K562 (cell line): Measurements from ENCODE around the gene TMEM185B. TPM values are rescaled to one million over a fixed set of nuclear protein-coding genes. Genes with fewer than 3 reads are reported as not detected.

Experiments
- ATAC-seq: fragments of 200-7000 bp; cut with Tn5 transposase; 3 replicates; pipeline ENCODE4 v1.9.1; 2020; ENCODE audit warnings: moderate library complexity
- BruUV-seq: library from RNA; stranded (reverse); fragments of 400-500 nt; replicated peaks from 2 replicates; lab custom pipeline; 2021; lab: Mats Ljungman, UMichigan
- CTCF ChIA-PET: fragments of 300-600 bp; formaldehyde crosslinking; extraction: SDS; loops from one replicate; lab custom pipeline; 2021; ENCODE audit warnings: low intra/inter-chr PET ratio; lab: Yijun Ruan, JAX
- POLR2A ChIA-PET: fragments of 300-600, 350-650 bp; sonication (Branson Sonifier 250); formaldehyde crosslinking; extraction: SDS; loops from one replicate; lab custom pipeline; 2021; ENCODE audit warnings: antibody characterized with exemption, inconsistent platforms; lab: Yijun Ruan, JAX
- DNase-seq, 4 experiments: peaks; one replicate each; pipeline versions ENCODE4 v3.0.0 to v3.0.0-alpha.2; 2011 to 2018; ENCODE audit warnings: low spot score in 3 of 4, mixed read lengths in 3 of 4; ENCODE audit errors: extremely low read depth in 1 of 4
- FAIRE-seq: peaks from 2 replicates; lab custom pipeline; 2011; peaks lifted over from hg19 to GRCh38; lab: Jason Lieb, UNC
- H2AFZ ChIP-seq: 2 replicates; pipeline ENCODE4 v1.6.0; 2011; ENCODE audit warnings: low read depth, low read length, control low read depth, inconsistent platforms
- H3K27ac ChIP-seq: fragments of 200-600 bp; 3 replicates; pipeline ENCODE4 v1.8.0; 2011; ENCODE audit warnings: low read depth, mild to moderate bottlenecking, control low read depth, inconsistent platforms, low read length, moderate library complexity, mixed read lengths; ENCODE audit errors: extremely low read depth
- H3K27me3 ChIP-seq, 2 experiments: fragments of 300-600 bp in 1 of 2; 2 replicates in 1 of 2; 3 replicates in 1 of 2; pipeline versions ENCODE4 v1.6.0 to v1.8.0; 2011; ENCODE audit warnings: inconsistent platforms in 2 of 2, low read length in 2 of 2, mild to moderate bottlenecking in 1 of 2, mixed read lengths in 1 of 2, moderate library complexity in 1 of 2; ENCODE audit not compliant: control insufficient read depth in 2 of 2, insufficient read depth in 2 of 2
- H3K36me3 ChIP-seq: fragments of 300-600 bp; 3 replicates; pipeline ENCODE4 v1.8.0; 2011; ENCODE audit warnings: mild to moderate bottlenecking, low read length, inconsistent platforms; ENCODE audit not compliant: control insufficient read depth, insufficient read depth
- H3K4me1 ChIP-seq, 2 experiments: fragments of 200-600 bp in 1 of 2; replicated peaks in 1 of 2; 2 replicates in 1 of 2; 3 replicates in 1 of 2; pipeline versions ENCODE4 v1.5.1 to v1.8.0; 2011; ENCODE audit warnings: inconsistent platforms in 2 of 2, low read length in 2 of 2, mild to moderate bottlenecking in 1 of 2, mixed read lengths in 1 of 2, moderate library complexity in 1 of 2; ENCODE audit not compliant: control insufficient read depth in 2 of 2, insufficient read depth in 2 of 2
- H3K4me2 ChIP-seq: 2 replicates; pipeline ENCODE4 v1.6.1; 2011; ENCODE audit warnings: low read length, control low read depth, inconsistent platforms, mixed read lengths; ENCODE audit not compliant: insufficient read depth
- H3K4me3 ChIP-seq: fragments of 200-600 bp; sonication (generic), shearing (Covaris generic); 2 replicates; pipeline ENCODE4 v1.5.1; 2016; ENCODE audit warnings: control low read depth, inconsistent platforms
- H3K79me2 ChIP-seq: fragments of 200-600 bp; 3 replicates; pipeline ENCODE4 v1.8.0; 2011; ENCODE audit warnings: low read length, inconsistent platforms; ENCODE audit not compliant: control insufficient read depth, insufficient read depth
- H3K9ac ChIP-seq, 2 experiments: 2 replicates each; pipeline versions ENCODE4 v1.6.0 to v1.6.1; 2011; ENCODE audit warnings: low read depth in 2 of 2, low read length in 2 of 2, control low read depth in 1 of 2, inconsistent platforms in 1 of 2, mild to moderate bottlenecking in 1 of 2, mixed read lengths in 1 of 2; ENCODE audit not compliant: insufficient read depth in 1 of 2
- H3K9me1 ChIP-seq: one replicate; pipeline ENCODE4 v1.6.0; 2011; ENCODE audit warnings: inconsistent platforms, mild to moderate bottlenecking, low read length, moderate library complexity; ENCODE audit not compliant: control insufficient read depth, insufficient read depth
- H3K9me3 ChIP-seq: replicated peaks from 2 replicates; pipeline ENCODE4 v1.5.1; 2011; ENCODE audit warnings: low read depth, low read length, inconsistent platforms; ENCODE audit not compliant: control insufficient read depth, insufficient read depth
- H4K20me1 ChIP-seq: replicated peaks from 2 replicates; pipeline ENCODE4 v1.6.1; 2011; ENCODE audit warnings: low read length, inconsistent platforms, mixed read lengths; ENCODE audit not compliant: control insufficient read depth, insufficient read depth
- ARID4B ChIP-seq: sonication (generic); formaldehyde crosslinking; IDR thresholded peaks from 2 replicates; pipeline ENCODE4 v1.8.0; 2022; ENCODE audit warnings: mild to moderate bottlenecking, missing genetic modification reagents
- FOXJ2 ChIP-seq: fragments of 200-800 bp; sonication (Bioruptor generic); IDR thresholded peaks from 2 replicates; pipeline ENCODE4 v1.6.1; 2016; ENCODE audit warnings: missing genetic modification characterization, missing compliant biosample characterization
- HOXB6 ChIP-seq: fragments of 250-450 bp; sonication (Bioruptor Pico); IDR thresholded peaks from 2 replicates; pipeline ENCODE4 v1.5.1; 2022; ENCODE audit warnings: mild to moderate bottlenecking, borderline replicate concordance
- MLX ChIP-seq, 2 experiments: fragments of 450-650 bp in 1 of 2; sonication (generic) in 1 of 2; formaldehyde crosslinking; conservative IDR thresholded peaks; 2 replicates each; pipeline versions ENCODE4 v1.4.0 to v1.8.1; 2020 to 2022; ENCODE audit warnings: mild to moderate bottlenecking in 1 of 2, missing genetic modification reagents in 1 of 2
- ZNF551 ChIP-seq: fragments of 250-450 bp; sonication (Bioruptor Pico); IDR thresholded peaks from 2 replicates; pipeline ENCODE4 v1.5.0; 2021; ENCODE audit warnings: mild to moderate bottlenecking, moderate library complexity
- WGBS: fragments of 100-300 bp; shearing (Covaris generic); methylation state at CpG from one replicate; pipeline ENCODE4 v1.1.6; 2016; ENCODE audit warnings: low coverage, mixed read lengths; ENCODE audit not compliant: insufficient coverage; ENCODE audit errors: missing lambda C conversion rate; 5-methylcytosine and 5-hydroxymethylcytosine counted together
- in situ Hi-C: fragments of 300-500 bp; cut with MboI; formaldehyde crosslinking; loops from 4 replicates; pipeline ENCODE4 v1.15.0; 2018; ENCODE audit warnings: inconsistent platforms, mixed read lengths
- intact Hi-C: fragments of 100-400 bp; cut with micrococcal nuclease; formaldehyde crosslinking; loops from 2 replicates; pipeline ENCODE4 v1.14.2; 2022
- polyA plus RNA-seq, 8 experiments: library from polyadenylated mRNA; depleted of rRNA in 4 of 8; stranded (reverse) in 5 of 8; unstranded in 3 of 8; fragments of >200 nt; fragmentation: Nextera tagmentation in 2 of 8; fragmentation: Illumina TruSeq in 1 of 8; extraction: Ambion mirVana in 2 of 8; extraction: Trizol in 1 of 8; gene quantifications; 2 replicates each; pipeline versions ENCODE4 v1.2.1 to v1.2.3, GENCODE V29; 2011 to 2014; ENCODE audit warnings: inconsistent platforms in 1 of 8, missing spikeins in 1 of 8
- total RNA-seq, 7 experiments: library from RNA; depleted of rRNA in 6 of 7; stranded (reverse); fragments of >200 nt in 6 of 7; fragmentation: Illumina TruSeq in 2 of 7; extraction: Trizol in 2 of 7; gene quantifications; 2 replicates each; pipeline versions ENCODE4 v1.2.1 to v1.2.3, GENCODE V29; 2011 to 2021; ENCODE audit warnings: low replicate concordance in 1 of 7

The TMEM185B gene
- total and polyA plus RNA-seq, 9 of the 15 experiments (the other 6 are each of a cell fraction or from before 2014, with no cell fraction given): 2.9 to 28.2 (median 11.5) TPM

GRCh38 chr2:120235681-120236080 is 12.5 kb upstream of the TMEM185B start:
- Histone ChIP-seq H3K27ac (no peak overlapping the region), H3K4me1 (peaks cover 18 to 23% of the 10 kb centered on the region in 2 experiments), H3K9me1 (no peaks in the 10 kb centered on the region), H3K9me3 (no peaks in the 10 kb centered on the region), H3K36me3 (no peaks in the 10 kb centered on the region), H3K4me2 (no peak overlapping the region), H3K9ac (no peak overlapping the region), H3K4me3 (no peak overlapping the region), H2AFZ (no peak overlapping the region), H3K79me2 (no peaks in the 10 kb centered on the region), H3K27me3 (no peaks in the 10 kb centered on the region), H4K20me1 (no peaks in the 10 kb centered on the region)
- in situ Hi-C loops (no loop called here), intact Hi-C loops (no loop called here)
- CTCF ChIA-PET: no interaction called here
- ATAC-seq (no peak), DNase-seq (no peak), FAIRE-seq (no peak)
- no TSS peak for BruUV-seq
- whole genome bisulfite sequencing: 41% methylated on average over 6 of the region's 6 CpGs
- TF ChIP-seq FOXJ2 (no peak), HOXB6 (no peak), ARID4B (CRISPR knock-in tag) (no peak), ZNF551 (CRISPR knock-in tag) (no peak), MLX (CRISPR knock-in tag; conservative IDR thresholded peaks at IDR 0.05) (no peak)
- POLR2A ChIA-PET: interaction anchor here (0.8 to 1.6 kb wide), 2 partner anchors 8 to 10 kb away, joined by 3 to 4 read pairs; no protein-coding TSS in a partner anchor
